Glomerular endothelial cell (primary cell): ENCODE measurements around the gene FSIP1. TPM values are rescaled to one million over a fixed set of nuclear protein-coding genes. Genes with fewer than 3 reads are reported as not detected.

ENCODE experiments used
- DNase-seq: peaks from one replicate; pipeline ENCODE4 v3.0.0-alpha.2; 2011; ENCODE audit warnings: low read depth, low spot score; ENCODE audit errors: extremely low read depth
- total RNA-seq: library from RNA; depleted of rRNA; stranded (reverse); fragments of >200 nt; gene quantifications from 2 replicates; pipeline ENCODE4 v1.2.3, GENCODE V29; 2015

The FSIP1 gene
- total RNA-seq, 1 donor from 2014 or later: 0.06 TPM

DNA sequence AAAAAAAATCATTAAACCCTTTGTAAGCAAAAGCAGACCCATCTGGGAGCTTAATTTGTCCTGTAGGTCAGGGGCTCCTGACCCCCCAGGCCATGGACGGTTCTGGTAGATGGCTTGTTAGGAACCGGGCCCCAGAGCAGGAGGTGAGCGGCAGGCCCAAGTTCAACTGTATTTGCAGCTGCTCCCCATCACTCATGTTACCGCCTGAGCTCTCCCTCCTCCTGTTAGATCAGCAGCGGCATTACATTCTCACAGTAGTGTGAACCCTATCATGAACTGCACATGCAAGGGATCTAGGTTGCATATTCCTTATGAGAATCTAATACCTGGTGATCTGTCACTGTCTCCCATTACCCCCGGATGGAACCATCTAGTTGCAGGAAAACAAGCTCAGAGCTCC is 60.7 kb downstream of the FSIP1 start:
- DNase-seq: no peak

GRCh38 chr15:39720621-39721611 is 61.7 kb downstream of the FSIP1 start:
- no peak for DNase-seq

- no peak for DNase-seq
These were observed 62.6 kb downstream of the FSIP1 start for GRCh38 chr15:39720081-39720480.

DNA sequence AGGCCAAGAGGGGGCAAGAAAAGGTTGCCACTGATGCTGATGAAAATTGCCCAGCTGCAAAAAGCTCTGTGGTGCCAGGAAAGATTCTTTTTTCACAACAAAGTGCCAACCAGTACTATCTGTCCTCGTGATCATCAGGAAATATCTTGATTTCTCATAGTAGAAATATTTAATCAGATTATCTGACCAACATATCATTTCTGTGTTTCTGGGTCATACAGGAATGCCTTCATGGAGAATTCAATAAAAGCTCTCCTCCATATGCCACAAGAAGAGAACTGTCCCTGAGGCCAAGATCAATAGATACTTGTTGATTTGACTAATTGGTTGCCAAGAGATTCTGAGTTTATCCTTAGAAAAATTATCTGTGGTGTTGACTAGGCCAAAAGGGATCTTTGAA is 63.5 kb downstream of the FSIP1 start:
- no peak for DNase-seq

GRCh38 chr15:39717134-39717533 is 65.5 kb downstream of the FSIP1 start:
- DNase-seq: no peak

GRCh38 chr15:39714251-39714650 is 68.4 kb downstream of the FSIP1 start:
- no peak for DNase-seq

DNA sequence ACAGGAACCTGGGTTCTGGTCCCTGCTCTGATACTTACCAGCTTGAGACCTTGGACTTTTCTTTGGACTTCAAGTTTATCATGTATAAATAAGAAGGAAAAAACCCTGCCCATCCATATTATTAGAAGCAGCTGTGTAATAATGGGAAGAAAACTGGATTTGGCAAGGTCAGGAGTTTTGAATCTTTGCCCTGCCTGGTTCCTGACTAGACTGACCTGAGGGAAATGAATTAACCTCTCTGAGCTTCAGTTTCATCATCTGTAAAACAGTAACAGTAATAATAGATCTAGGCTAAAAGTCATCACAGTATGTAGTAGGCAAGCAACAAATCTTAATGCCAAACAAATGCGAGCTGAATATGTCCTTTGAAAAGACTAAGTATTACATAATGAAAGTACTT is 68.8 kb downstream of the FSIP1 start:
- DNase-seq: no peak

DNA sequence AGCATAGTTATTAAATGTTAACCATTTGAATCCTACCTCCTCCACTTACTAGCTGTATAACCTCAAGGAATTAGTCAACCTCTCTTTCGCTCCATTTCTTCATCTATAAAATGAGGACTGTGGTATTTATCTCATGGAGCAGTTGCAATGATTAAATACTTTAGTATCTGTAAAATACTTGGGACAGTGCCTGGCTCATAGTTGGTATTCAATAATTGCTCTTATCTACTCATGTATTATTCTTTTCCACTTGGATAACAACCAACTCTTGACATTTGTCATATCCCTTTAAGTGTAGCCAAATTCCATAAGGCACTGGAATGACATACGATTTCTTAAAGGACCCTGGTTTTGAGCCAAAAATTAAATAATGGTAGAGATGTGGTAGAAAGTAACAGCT is 72.0 kb downstream of the FSIP1 start:
- DNase-seq: no peak

GRCh38 chr15:39709941-39710340 is 72.7 kb downstream of the FSIP1 start:
- DNase-seq: no peak

DNA sequence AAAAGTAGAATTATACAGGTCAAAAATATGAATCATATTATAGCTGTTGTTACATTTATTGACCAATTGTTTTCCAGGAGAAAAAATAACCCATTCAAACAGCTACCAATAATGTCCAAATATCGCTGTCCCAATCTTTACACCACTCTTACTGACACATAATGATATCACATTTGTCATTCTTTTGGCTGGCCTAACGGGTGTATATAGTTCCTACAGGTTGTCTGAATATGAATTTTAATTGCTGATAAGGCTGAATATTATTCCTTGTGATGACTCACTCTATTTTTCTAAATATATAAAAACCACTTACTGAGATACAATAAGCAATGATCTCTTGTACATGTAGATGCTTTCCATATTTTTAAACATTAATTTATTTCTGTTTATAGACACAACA is 76.4 kb downstream of the FSIP1 start:
- no peak for DNase-seq

DNA sequence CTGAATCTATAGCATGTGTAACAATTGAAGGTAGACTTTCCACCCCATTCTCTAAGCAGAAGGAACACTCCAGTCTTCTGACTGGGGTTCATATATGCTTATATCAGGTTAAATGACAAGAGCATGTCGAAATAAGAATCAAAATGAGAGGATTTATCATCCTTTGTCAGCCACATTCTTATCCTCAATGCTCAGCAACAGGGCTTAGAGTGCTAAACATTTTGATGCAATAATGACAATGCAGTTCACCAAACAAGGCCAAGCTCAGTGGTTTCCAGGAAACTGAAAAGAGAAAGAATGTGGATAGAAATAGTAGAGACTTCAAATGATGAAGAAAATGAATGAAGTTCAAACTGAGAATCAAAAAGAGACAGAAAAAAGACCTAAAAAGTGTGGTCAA is 78.0 kb downstream of the FSIP1 start:
- DNase-seq: no peak

- DNase-seq: no peak
These were observed 78.4 kb downstream of the FSIP1 start for GRCh38 chr15:39704235-39704634.

GRCh38 chr15:39701988-39702387 is 80.7 kb downstream of the FSIP1 start:
- DNase-seq: no peak

DNA sequence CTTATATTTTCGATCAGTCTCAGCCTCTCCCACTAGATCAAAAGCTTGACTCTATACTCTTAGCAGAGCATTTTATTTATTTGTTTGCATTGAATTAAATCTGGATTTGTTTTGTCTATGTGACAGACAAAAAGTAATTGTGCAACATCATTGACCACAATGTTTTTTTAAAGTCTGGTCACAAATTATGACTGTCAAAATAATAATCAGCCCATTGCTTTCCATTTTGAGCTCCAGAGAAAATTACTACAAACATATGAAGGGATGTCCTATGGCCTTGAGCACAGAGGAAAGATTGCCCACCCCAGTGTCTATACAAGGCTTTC is 82.3 kb downstream of the FSIP1 start:
- DNase-seq: no peak

- DNase-seq: no peak
These were observed 82.9 kb downstream of the FSIP1 start for GRCh38 chr15:39699516-39700374.

- no peak for DNase-seq
These were observed 83.9 kb downstream of the FSIP1 start for GRCh38 chr15:39698444-39699390.

- no peak for DNase-seq
These were observed 85.1 kb downstream of the FSIP1 start for GRCh38 chr15:39697509-39697908.

GRCh38 chr15:39695793-39696192 is 86.8 kb downstream of the FSIP1 start:
- no peak for DNase-seq

- DNase-seq: no peak
These were observed 90.0 kb downstream of the FSIP1 start for GRCh38 chr15:39692356-39693327.
